ENCODE results near the gene RASAL2.
"Not testable (repeated sequence)": the region's sequence is repeated elsewhere in the genome, so short reads cannot be mapped to it uniquely, and the experiment has no call there.

Gene RASAL2

GRCh38 chr1:178088651-178089050 is 5.3 kb upstream of the RASAL2 start:
- no peak overlapping the region for H3K4me3 ChIP-seq (ENCODE audit: control insufficient read depth, low read depth, low read length)
- no peak for DNase-seq (ENCODE audit: low read depth)
- TF ChIP-seq CTCF (IDR thresholded peaks at IDR 0.05; ENCODE audit: control insufficient read depth, insufficient read depth, low read depth, low read length, missing control alignments) = no peak

GRCh38 chr1:178091454-178091853 is 2.5 kb upstream of the RASAL2 start:
- not testable (repeated sequence) for H3K4me3 ChIP-seq (ENCODE audit: control insufficient read depth, low read depth, low read length); DNase-seq (ENCODE audit: low read depth)

- peak; percentile 33 for DNase-seq (ENCODE audit: low read depth)
Measured at GRCh38 chr1:178091986-178092745, 1.7 kb upstream of the RASAL2 start.

GRCh38 chr1:178092878-178093493 is 918 bp upstream of the RASAL2 start:
- peak overlapping the region; percentile 97 for H3K4me3 ChIP-seq (ENCODE audit: control insufficient read depth, low read depth, low read length)
- TF ChIP-seq CTCF (IDR thresholded peaks at IDR 0.05; ENCODE audit: control insufficient read depth, insufficient read depth, low read depth, low read length, missing control alignments) = no peak
- no peak for DNase-seq (ENCODE audit: low read depth)

More at GRCh38 chr1:178091986-178092745, 1.7 kb upstream of the RASAL2 start:
- TF ChIP-seq CTCF (IDR thresholded peaks at IDR 0.05; ENCODE audit: control insufficient read depth, insufficient read depth, low read depth, low read length, missing control alignments) = no peak
- peak overlapping the region; percentile 97 for H3K4me3 ChIP-seq (ENCODE audit: control insufficient read depth, low read depth, low read length)

GRCh38 chr1:178093494-178093950 is 382 bp upstream of the RASAL2 start:
- peak overlapping the region; percentile 97 for H3K4me3 ChIP-seq (ENCODE audit: control insufficient read depth, low read depth, low read length)
- no peak for TF ChIP-seq CTCF (IDR thresholded peaks at IDR 0.05; ENCODE audit: control insufficient read depth, insufficient read depth, low read depth, low read length, missing control alignments)
- DNase-seq (ENCODE audit: low read depth) = peak; percentile 88

- DNase-seq (ENCODE audit: low read depth) = peak; percentile 43
- no peak for TF ChIP-seq CTCF (IDR thresholded peaks at IDR 0.05; ENCODE audit: control insufficient read depth, insufficient read depth, low read depth, low read length, missing control alignments)
- H3K4me3 ChIP-seq (ENCODE audit: control insufficient read depth, low read depth, low read length) = peak overlapping the region; percentile 97
Measured at GRCh38 chr1:178094739-178095645, 1.1 kb downstream of the RASAL2 start.
